ENCODE data around the gene ZAR1L. TPM values are rescaled to one million over a fixed set of nuclear protein-coding genes. Genes with fewer than 3 reads are reported as not detected.

ZAR1L gene
- total RNA-seq, 4 donors from 2014 or later, result not detected

DNA sequence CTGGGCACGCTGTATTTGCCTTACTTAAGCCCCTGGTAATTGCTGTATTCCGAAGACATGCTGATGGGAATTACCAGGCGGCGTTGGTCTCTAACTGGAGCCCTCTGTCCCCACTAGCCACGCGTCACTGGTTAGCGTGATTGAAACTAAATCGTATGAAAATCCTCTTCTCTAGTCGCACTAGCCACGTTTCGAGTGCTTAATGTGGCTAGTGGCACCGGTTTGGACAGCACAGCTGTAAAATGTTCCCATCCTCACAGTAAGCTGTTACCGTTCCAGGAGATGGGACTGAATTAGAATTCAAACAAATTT, 821 bp upstream of the ZAR1L start:
- intact Hi-C loops (cut with DNase I; ENCODE audit: low total_unique reads) (no loop called here), in situ Hi-C loops (cut with MboI; ENCODE audit: low pct_ligation_motif_present in 1 of 4, low pct_unique_long_range_greater_than_20kb in 1 of 4, low sequenced_read_pairs in 3 of 4) (loop anchor here in 2 of 4 donors (25.0 kb wide), 2 partner anchors 304 to 404 kb away; no protein-coding TSS in a partner anchor)
- Histone ChIP-seq H3K9me3 (no peaks in the 10 kb centered on the region), H3K27me3 (no peaks in the 10 kb centered on the region), H3K4me3 (peak overlapping the region; percentile 63 to 86 (median 78)), H3K36me3 (no peaks in the 10 kb centered on the region), H3K4me1 (peaks cover 3 to 13% (median 8%) of the 10 kb centered on the region in 4 donors), H3K27ac (peak overlapping the region; percentile 88 to 95 (median 92))
- no peak for TF ChIP-seq POLR2A (IDR thresholded peaks at IDR 0.05)
- TF ChIP-seq EP300 (IDR thresholded peaks at IDR 0.05; ENCODE audit: low read depth), result no peak
- TF ChIP-seq, protein P1, sequence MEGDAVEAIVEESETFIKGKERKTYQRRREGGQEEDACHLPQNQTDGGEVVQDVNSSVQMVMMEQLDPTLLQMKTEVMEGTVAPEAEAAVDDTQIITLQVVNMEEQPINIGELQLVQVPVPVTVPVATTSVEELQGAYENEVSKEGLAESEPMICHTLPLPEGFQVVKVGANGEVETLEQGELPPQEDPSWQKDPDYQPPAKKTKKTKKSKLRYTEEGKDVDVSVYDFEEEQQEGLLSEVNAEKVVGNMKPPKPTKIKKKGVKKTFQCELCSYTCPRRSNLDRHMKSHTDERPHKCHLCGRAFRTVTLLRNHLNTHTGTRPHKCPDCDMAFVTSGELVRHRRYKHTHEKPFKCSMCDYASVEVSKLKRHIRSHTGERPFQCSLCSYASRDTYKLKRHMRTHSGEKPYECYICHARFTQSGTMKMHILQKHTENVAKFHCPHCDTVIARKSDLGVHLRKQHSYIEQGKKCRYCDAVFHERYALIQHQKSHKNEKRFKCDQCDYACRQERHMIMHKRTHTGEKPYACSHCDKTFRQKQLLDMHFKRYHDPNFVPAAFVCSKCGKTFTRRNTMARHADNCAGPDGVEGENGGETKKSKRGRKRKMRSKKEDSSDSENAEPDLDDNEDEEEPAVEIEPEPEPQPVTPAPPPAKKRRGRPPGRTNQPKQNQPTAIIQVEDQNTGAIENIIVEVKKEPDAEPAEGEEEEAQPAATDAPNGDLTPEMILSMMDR (IDR thresholded peaks at IDR 0.05), result no peak
- no peak for TF ChIP-seq POLR2AphosphoS5 (IDR thresholded peaks at IDR 0.05)
- 0 to 1% methylated on average over 2 to 13 of the region's 13 CpGs for WGBS, 2 donors (ENCODE audit: low coverage in 1 of 2)
- DNase-seq, result peak; percentile 64

DNA sequence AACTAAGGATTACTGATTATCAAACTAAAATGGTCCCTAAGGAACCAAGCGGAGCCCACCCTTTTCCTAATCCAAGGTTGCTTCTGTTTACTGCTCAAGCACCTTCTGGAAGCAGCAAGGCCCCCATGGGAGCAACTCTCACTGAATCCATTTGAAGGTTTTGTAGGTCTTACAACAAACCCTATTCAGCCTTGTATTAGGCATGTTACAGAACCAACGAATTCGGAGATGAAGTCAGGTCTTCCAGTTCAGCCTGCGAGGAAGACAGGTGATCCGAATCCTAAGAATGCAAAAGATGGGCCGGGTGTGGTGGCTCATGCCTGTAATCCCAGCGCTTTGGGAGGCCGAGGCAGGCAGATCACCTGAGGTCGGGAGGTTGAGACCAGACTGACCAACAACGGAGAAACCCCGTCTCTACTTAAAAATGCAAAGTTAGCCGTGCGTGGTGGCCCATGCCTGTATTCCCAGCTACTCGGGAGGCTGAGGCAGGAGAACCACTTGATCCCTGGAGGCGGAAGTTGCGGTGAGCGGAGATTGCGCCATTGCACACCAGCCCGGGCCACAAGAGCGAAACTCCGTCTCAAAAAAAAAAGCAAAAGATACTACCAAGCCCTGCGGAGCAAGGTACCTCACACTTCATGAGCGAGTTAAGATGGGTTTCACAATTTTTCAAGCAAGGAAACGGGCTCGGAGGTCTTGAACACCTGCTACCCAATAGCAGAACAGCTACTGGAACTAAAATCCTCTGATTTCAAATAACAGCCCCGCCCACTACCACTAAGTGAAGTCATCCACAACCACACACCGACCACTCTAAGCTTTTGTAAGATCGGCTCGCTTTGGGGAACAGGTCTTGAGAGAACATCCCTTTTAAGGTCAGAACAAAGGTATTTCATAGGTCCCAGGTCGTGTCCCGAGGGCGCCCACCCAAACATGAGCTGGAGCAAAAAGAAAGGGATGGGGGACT, 609 bp downstream of the ZAR1L start:
- H3K4me1 ChIP-seq, result peaks cover 3 to 19% (median 12%) of the 10 kb centered on the region in 4 donors
- H3K27me3 ChIP-seq, result no peaks in the 10 kb centered on the region
- H3K9me3 ChIP-seq, result no peaks in the 10 kb centered on the region
- DNase-seq, result peak; percentile 35
- intact Hi-C loops (cut with DNase I; ENCODE audit: low total_unique reads) (loop anchor here (5.0 kb wide), 1 partner anchor 287 kb away; no protein-coding TSS in a partner anchor), in situ Hi-C loops (cut with MboI; ENCODE audit: low pct_ligation_motif_present in 1 of 4, low pct_unique_long_range_greater_than_20kb in 1 of 4, low sequenced_read_pairs in 3 of 4) (loop anchor here in 2 of 4 donors (25.0 kb wide), 2 partner anchors 302 to 402 kb away; no protein-coding TSS in a partner anchor)
- peak overlapping the region; percentile 88 to 95 (median 92) for H3K27ac ChIP-seq
- peak overlapping the region; percentile 63 to 86 (median 78) for H3K4me3 ChIP-seq
- H3K36me3 ChIP-seq, result no peaks in the 10 kb centered on the region
- 60 to 81% methylated on average over 2 to 32 of the region's 32 CpGs for WGBS, 2 donors (ENCODE audit: low coverage in 1 of 2)
- no peak for TF ChIP-seq POLR2AphosphoS5 (IDR thresholded peaks at IDR 0.05)
- TF ChIP-seq, protein P1 (IDR thresholded peaks at IDR 0.05), result no peak
- no peak for TF ChIP-seq EP300 (IDR thresholded peaks at IDR 0.05; ENCODE audit: low read depth)
- TF ChIP-seq POLR2A (IDR thresholded peaks at IDR 0.05), result no peak

DNA sequence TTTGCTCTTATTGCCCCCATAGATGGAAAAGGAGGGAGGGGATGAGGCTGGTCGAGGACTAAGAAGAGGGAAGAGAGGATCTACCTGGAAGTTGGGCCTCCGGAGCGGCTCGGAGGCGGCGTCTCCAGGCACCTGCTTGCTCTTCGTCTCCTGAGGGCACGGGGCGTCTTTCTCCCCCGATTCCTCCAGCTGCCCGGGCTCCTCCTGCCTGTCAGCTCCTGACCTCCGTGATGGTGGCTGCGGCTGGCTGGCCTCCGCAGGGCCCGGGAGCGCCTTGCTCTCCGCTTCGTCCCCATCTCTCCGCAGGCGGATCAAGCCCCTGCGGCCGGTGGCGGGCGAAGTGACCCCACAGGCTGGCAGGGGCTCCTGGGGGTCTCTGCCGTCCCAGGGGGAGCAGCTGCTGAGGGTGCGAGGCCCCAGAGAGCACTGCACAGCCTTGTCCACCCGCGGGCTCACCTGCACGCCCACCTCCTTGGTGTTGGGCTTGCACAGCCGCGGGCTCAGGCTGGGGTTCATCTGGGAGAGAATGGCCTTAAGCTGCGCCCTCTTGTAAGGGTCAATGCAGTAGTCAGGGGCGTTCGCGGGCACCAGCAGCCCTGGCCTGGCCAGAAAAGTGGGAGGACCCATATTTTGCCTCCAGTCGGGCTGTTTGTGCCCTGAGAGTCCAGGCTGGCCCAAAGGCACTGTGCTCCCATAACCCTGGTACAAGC, 3.8 kb downstream of the ZAR1L start:
- intact Hi-C loops (cut with DNase I; ENCODE audit: low total_unique reads), result loop anchor here (2.0 to 5.0 kb wide), 2 partner anchors 284 to 403 kb away; no protein-coding TSS in a partner anchor

More for the DNA sequence above, 3.8 kb downstream of the ZAR1L start:
- H3K4me3 ChIP-seq, result no peak overlapping the region
- H3K36me3 ChIP-seq, result no peaks in the 10 kb centered on the region
- in situ Hi-C loops (cut with MboI; ENCODE audit: low pct_ligation_motif_present in 1 of 4, low pct_unique_long_range_greater_than_20kb in 1 of 4, low sequenced_read_pairs in 3 of 4), result loop anchor here in 2 of 4 donors (25.0 kb wide), 2 partner anchors 299 to 399 kb away; no protein-coding TSS in a partner anchor
- no peaks in the 10 kb centered on the region for H3K9me3 ChIP-seq
- no peak for TF ChIP-seq POLR2A (IDR thresholded peaks at IDR 0.05)
- no peak for TF ChIP-seq EP300 (IDR thresholded peaks at IDR 0.05; ENCODE audit: low read depth)
- TF ChIP-seq POLR2AphosphoS5 (IDR thresholded peaks at IDR 0.05), result no peak
- TF ChIP-seq, protein P1 (IDR thresholded peaks at IDR 0.05), result no peak
- no peaks in the 10 kb centered on the region for H3K27me3 ChIP-seq
- 80 to 96% methylated on average over 2 to 36 of the region's 36 CpGs for WGBS, 2 donors (ENCODE audit: low coverage in 1 of 2)
- no peak overlapping the region for H3K27ac ChIP-seq
- peaks cover under 1 to 18% (median 11%) of the 10 kb centered on the region in 4 donors for H3K4me1 ChIP-seq
- no peak for DNase-seq

Measured in transverse colon (tissue), 4 donors.